H9 (cell line): ENCODE data around the gene U2AF1L4. TPM values are rescaled to one million over a fixed set of nuclear protein-coding genes. Genes with fewer than 3 reads are reported as not detected.

Experiments
- DNase-seq: peaks from one replicate; pipeline ENCODE4 v3.0.0-alpha.2; 2017
- H2AFZ ChIP-seq: one replicate; pipeline ENCODE4 v1.6.1; 2013; ENCODE audit warnings: mild to moderate bottlenecking, low read length, control low read depth, moderate library complexity
- H2AK5ac ChIP-seq: 2 replicates; pipeline ENCODE4 v1.6.1; 2013; ENCODE audit warnings: low read length, control low read depth, mixed read lengths; ENCODE audit not compliant: insufficient read length
- H2BK120ac ChIP-seq: one replicate; pipeline ENCODE4 v1.6.1; 2013; ENCODE audit warnings: low read depth, mild to moderate bottlenecking, low read length, control low read depth, inconsistent platforms; ENCODE audit not compliant: poor library complexity, severe bottlenecking
- H2BK12ac ChIP-seq: 2 replicates; pipeline ENCODE4 v1.6.1; 2013; ENCODE audit warnings: low read length, control low read depth, mixed read lengths, low read depth; ENCODE audit not compliant: insufficient read length
- H2BK15ac ChIP-seq: 2 replicates; pipeline ENCODE4 v1.6.1; 2013; ENCODE audit warnings: low read depth, low read length, control low read depth
- H2BK20ac ChIP-seq: one replicate; pipeline ENCODE4 v1.6.1; 2013; ENCODE audit warnings: low read depth, mild to moderate bottlenecking, low read length, control low read depth, inconsistent platforms; ENCODE audit not compliant: poor library complexity, severe bottlenecking
- H2BK5ac ChIP-seq: 2 replicates; pipeline ENCODE4 v1.6.1; 2013; ENCODE audit warnings: low read length, control low read depth, mixed read lengths; ENCODE audit not compliant: insufficient read length
- H3K14ac ChIP-seq: 2 replicates; pipeline ENCODE4 v1.6.1; 2013; ENCODE audit warnings: low read length, control low read depth; ENCODE audit not compliant: insufficient read depth
- H3K18ac ChIP-seq: 2 replicates; pipeline ENCODE4 v1.6.1; 2013; ENCODE audit warnings: low read depth, mild to moderate bottlenecking, mixed read lengths, low read length, control low read depth; ENCODE audit not compliant: insufficient read length
- H3K23ac ChIP-seq: 2 replicates; pipeline ENCODE4 v1.6.1; 2013; ENCODE audit warnings: low read length, control low read depth, mixed read lengths, low read depth; ENCODE audit not compliant: insufficient read length
- H3K23me2 ChIP-seq: 2 replicates; pipeline ENCODE4 v1.6.1; 2013; ENCODE audit warnings: low read depth, mild to moderate bottlenecking, mixed read lengths, low read length, control low read depth; ENCODE audit not compliant: insufficient read length, poor library complexity, severe bottlenecking
- H3K27ac ChIP-seq: 2 replicates; pipeline ENCODE4 v1.5.1; 2013; ENCODE audit warnings: low read length, control low read depth, mixed read lengths, low read depth; ENCODE audit not compliant: insufficient read length
- H3K27me3 ChIP-seq: 2 replicates; pipeline ENCODE4 v1.6.1; 2013; ENCODE audit warnings: low read length, control low read depth, inconsistent platforms; ENCODE audit not compliant: insufficient read depth
- H3K4ac ChIP-seq: 2 replicates; pipeline ENCODE4 v1.6.1; 2013; ENCODE audit warnings: low read depth, mild to moderate bottlenecking, control low read depth, inconsistent platforms, low read length, moderate library complexity
- H3K4me1 ChIP-seq: 2 replicates; pipeline ENCODE4 v1.6.1; 2013; ENCODE audit warnings: low read length, control low read depth, inconsistent platforms; ENCODE audit not compliant: insufficient read depth
- H3K4me2 ChIP-seq: 2 replicates; pipeline ENCODE4 v1.6.1; 2013; ENCODE audit warnings: low read length, control low read depth, mixed read lengths; ENCODE audit not compliant: insufficient read length, insufficient read depth
- H3K56ac ChIP-seq: 2 replicates; pipeline ENCODE4 v1.6.1; 2013; ENCODE audit warnings: low read depth, mild to moderate bottlenecking, mixed read lengths, low read length, control low read depth; ENCODE audit not compliant: insufficient read length
- H3K79me1 ChIP-seq: 2 replicates; pipeline ENCODE4 v1.6.1; 2013; ENCODE audit warnings: low read depth, mild to moderate bottlenecking, moderate library complexity, low read length, control low read depth, inconsistent platforms; ENCODE audit not compliant: insufficient read depth, poor library complexity, severe bottlenecking
- H3K79me2 ChIP-seq: 2 replicates; pipeline ENCODE4 v1.6.1; 2013; ENCODE audit warnings: low read length, control low read depth, inconsistent platforms; ENCODE audit not compliant: insufficient read depth
- H3K9ac ChIP-seq: 2 replicates; pipeline ENCODE4 v1.6.1; 2013; ENCODE audit warnings: low read length, control low read depth, mixed read lengths; ENCODE audit not compliant: insufficient read length; ENCODE audit errors: extremely low read depth
- H3K9me3 ChIP-seq: one replicate; pipeline ENCODE4 v1.6.1; 2013; ENCODE audit warnings: low read depth, low read length, inconsistent platforms; ENCODE audit not compliant: control insufficient read depth
- H3T11ph ChIP-seq: one replicate; pipeline ENCODE4 v1.6.1; 2013; ENCODE audit warnings: mild to moderate bottlenecking, low read length, control low read depth, inconsistent platforms
- H4K20me1 ChIP-seq: one replicate; pipeline ENCODE4 v1.6.1; 2013; ENCODE audit not compliant: control insufficient read depth, insufficient read length, insufficient read depth
- H4K5ac ChIP-seq: 2 replicates; pipeline ENCODE4 v1.6.1; 2013; ENCODE audit warnings: low read depth, mild to moderate bottlenecking, mixed read lengths, low read length, control low read depth; ENCODE audit not compliant: insufficient read length
- H4K8ac ChIP-seq: replicated peaks from 2 replicates; pipeline ENCODE4 v1.6.1; 2013; ENCODE audit warnings: low read length, control low read depth, mixed read lengths, low read depth; ENCODE audit not compliant: insufficient read length
- H4K91ac ChIP-seq: 2 replicates; pipeline ENCODE4 v1.6.1; 2013; ENCODE audit warnings: low read depth, mild to moderate bottlenecking, moderate library complexity, mixed read lengths, low read length, control low read depth; ENCODE audit not compliant: insufficient read length
- H3K27ac Mint-ChIP-seq, 3 experiments: 2 replicates in 2 of 3; 3 replicates in 1 of 3; pipeline ENCODE4 v1.8.0; 2020 to 2021; ENCODE audit warnings: mixed read lengths in 3 of 3, mild to moderate bottlenecking in 1 of 3, moderate library complexity in 1 of 3
- H3K27me3 Mint-ChIP-seq: 2 replicates; pipeline ENCODE4 v1.8.0; 2021; ENCODE audit warnings: low read depth, mild to moderate bottlenecking, moderate library complexity, mixed read lengths
- H3K36me3 Mint-ChIP-seq, 3 experiments: 2 replicates in 2 of 3; 3 replicates in 1 of 3; pipeline ENCODE4 v1.8.0; 2020 to 2021; ENCODE audit warnings: low read depth in 3 of 3, mixed read lengths in 3 of 3; ENCODE audit not compliant: insufficient read depth in 1 of 3
- H3K4me1 Mint-ChIP-seq, 2 experiments: 2 replicates each; pipeline ENCODE4 v1.8.0; 2020; ENCODE audit warnings: mixed read lengths in 2 of 2
- H3K4me3 Mint-ChIP-seq, 2 experiments: 2 replicates in 1 of 2; 3 replicates in 1 of 2; pipeline ENCODE4 v1.8.0; 2020 to 2021; ENCODE audit warnings: mild to moderate bottlenecking in 2 of 2, mixed read lengths in 2 of 2, moderate library complexity in 1 of 2
- H3K9me3 Mint-ChIP-seq, 2 experiments: 2 replicates in 1 of 2; 3 replicates in 1 of 2; pipeline ENCODE4 v1.8.0; 2020; ENCODE audit warnings: mild to moderate bottlenecking in 2 of 2, mixed read lengths in 2 of 2, moderate library complexity in 1 of 2
- CTCF ChIP-seq: fragments of 200-600 bp; sonication (generic); conservative IDR thresholded peaks from 3 replicates; pipeline ENCODE4 v1.8.0; 2021; ENCODE audit warnings: antibody characterized with exemption, mild to moderate bottlenecking
- WGBS: extraction: QIAGEN DNeasy Blood & Tissue Kit; methylation state at CpG from one replicate; pipeline ENCODE4 v1.1.7; 2013; ENCODE audit warnings: missing lambda C conversion rate, low lambda C conversion rate, mixed read lengths; ENCODE audit not compliant: insufficient read length; ENCODE audit errors: extremely low coverage; 5-methylcytosine and 5-hydroxymethylcytosine counted together
- total RNA-seq: library from RNA; stranded (reverse); gene quantifications from 2 replicates; pipeline ENCODE4 v1.2.1, GENCODE V29; 2021

U2AF1L4 gene
- total RNA-seq, 1 experiment from 2014 or later = 16.8 TPM

DNA sequence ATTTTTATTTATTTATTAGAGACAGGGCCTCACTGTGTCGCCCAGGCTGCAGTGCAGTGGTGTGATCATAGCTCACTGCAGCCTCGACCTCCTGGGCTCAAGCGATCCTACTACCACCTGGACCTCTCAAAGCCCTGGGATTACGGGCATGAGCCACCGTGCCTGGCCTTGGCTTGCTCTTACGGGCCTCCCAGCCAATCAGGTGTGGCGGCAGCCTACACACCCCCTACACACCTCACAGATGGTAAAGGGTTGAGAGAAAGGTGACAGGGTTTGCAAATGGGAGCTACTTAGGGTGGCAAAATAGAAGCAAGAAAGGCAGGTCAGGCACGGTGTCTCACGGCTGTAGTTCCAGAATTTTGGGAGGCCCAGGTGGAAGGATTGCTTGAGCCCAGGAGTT, 41.9 kb downstream of the U2AF1L4 start:
- Histone ChIP-seq H3K23me2 (peaks cover 4% of the 10 kb centered on the region), H2BK5ac (no peak overlapping the region), H3K79me1 (no peaks in the 10 kb centered on the region), H3K9ac (no peak overlapping the region), H3T11ph (no peak overlapping the region), H2BK12ac (no peak overlapping the region), H3K4ac (no peak overlapping the region), H3K27ac (no peak overlapping the region), H3K79me2 (no peaks in the 10 kb centered on the region), H3K56ac (no peak overlapping the region), H3K14ac (no peak overlapping the region), H2BK120ac (no peak overlapping the region), H2BK15ac (no peak overlapping the region), H4K20me1 (no peaks in the 10 kb centered on the region), H3K9me3 (no peaks in the 10 kb centered on the region), H3K18ac (no peak overlapping the region), H4K8ac (no peak overlapping the region), H3K23ac (no peak overlapping the region), H2AK5ac (no peak overlapping the region), H3K4me1 (no peaks in the 10 kb centered on the region), H4K91ac (no peak overlapping the region), H3K4me2 (no peak overlapping the region), H4K5ac (no peak overlapping the region), H2AFZ (no peak overlapping the region), H3K27me3 (no peaks in the 10 kb centered on the region), H2BK20ac (no peak overlapping the region)
- peaks cover 0 to 4% of the 10 kb centered on the region in 2 experiments; a peak in 1 of 5 replicates for H3K9me3 Mint-ChIP-seq
- H3K4me3 Mint-ChIP-seq = peak overlapping the region; percentile 70 to 95; a peak in 2 of 5 replicates
- no peak overlapping the region for H3K27ac Mint-ChIP-seq
- peaks cover 3 to 7% of the 10 kb centered on the region in 2 experiments for H3K4me1 Mint-ChIP-seq
- DNase-seq = peak; percentile 71
- no CpG with 5 or more reads among the region's 9 CpGs for WGBS
- TF ChIP-seq CTCF = no peak
- peaks cover 38% of the 10 kb centered on the region for H3K27me3 Mint-ChIP-seq
- peaks cover 0 to 4% (median 0%) of the 10 kb centered on the region in 3 experiments; a peak in 1 of 7 replicates for H3K36me3 Mint-ChIP-seq
